Panc1 (cell line): Measurements from ENCODE around the gene LMAN2.

Experiments used
- TCF7L2 ChIP-seq: IDR thresholded peaks from 2 replicates; pipeline ENCODE4 v1.6.1; 2011; ENCODE audit warnings: mild to moderate bottlenecking, low read depth, low read length, inconsistent platforms
- TF ChIP-seq, protein P1 (sequence below): fragments of 450-650 bp; IDR thresholded peaks from 2 replicates; pipeline ENCODE4 v1.5.1; 2017; ENCODE audit warnings: mild to moderate bottlenecking

DNA sequence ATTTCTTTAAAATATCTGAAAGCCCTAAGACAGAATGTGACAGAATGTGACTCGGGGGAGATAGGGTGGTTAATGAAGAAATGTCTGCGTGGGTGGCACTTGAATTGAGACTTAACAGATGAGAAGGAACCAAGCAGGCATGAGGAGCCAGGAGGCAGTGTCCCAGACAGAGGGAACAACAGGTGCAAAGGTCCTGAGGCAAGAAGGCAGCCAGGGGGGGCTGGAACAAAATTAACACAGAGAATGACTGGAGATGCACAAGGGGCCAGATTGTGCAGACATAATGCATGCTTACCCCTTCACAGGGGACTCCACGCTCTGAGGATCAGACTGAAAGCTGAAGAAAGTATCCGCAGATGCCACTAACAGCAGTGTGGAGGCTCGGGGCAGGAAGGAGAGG, 1.7 kb downstream of the LMAN2 start:
- TF ChIP-seq TCF7L2, result no peak
- TF ChIP-seq, protein P1, sequence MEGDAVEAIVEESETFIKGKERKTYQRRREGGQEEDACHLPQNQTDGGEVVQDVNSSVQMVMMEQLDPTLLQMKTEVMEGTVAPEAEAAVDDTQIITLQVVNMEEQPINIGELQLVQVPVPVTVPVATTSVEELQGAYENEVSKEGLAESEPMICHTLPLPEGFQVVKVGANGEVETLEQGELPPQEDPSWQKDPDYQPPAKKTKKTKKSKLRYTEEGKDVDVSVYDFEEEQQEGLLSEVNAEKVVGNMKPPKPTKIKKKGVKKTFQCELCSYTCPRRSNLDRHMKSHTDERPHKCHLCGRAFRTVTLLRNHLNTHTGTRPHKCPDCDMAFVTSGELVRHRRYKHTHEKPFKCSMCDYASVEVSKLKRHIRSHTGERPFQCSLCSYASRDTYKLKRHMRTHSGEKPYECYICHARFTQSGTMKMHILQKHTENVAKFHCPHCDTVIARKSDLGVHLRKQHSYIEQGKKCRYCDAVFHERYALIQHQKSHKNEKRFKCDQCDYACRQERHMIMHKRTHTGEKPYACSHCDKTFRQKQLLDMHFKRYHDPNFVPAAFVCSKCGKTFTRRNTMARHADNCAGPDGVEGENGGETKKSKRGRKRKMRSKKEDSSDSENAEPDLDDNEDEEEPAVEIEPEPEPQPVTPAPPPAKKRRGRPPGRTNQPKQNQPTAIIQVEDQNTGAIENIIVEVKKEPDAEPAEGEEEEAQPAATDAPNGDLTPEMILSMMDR, result no peak
